ENCODE measurements around the gene ADISSP.

GRCh38 chr20:3753501-3754275 lies 13.9 kb downstream of the ADISSP start:
- no peak for TF ChIP-seq CTCF (IDR thresholded peaks at IDR 0.05)
- no peak for TF ChIP-seq POLR2A (IDR thresholded peaks at IDR 0.05)
- no peak for TF ChIP-seq POLR2AphosphoS5 (IDR thresholded peaks at IDR 0.05)
